GM12878 (cell line): Measurements from ENCODE around the gene EEF1A2. TPM values are rescaled to one million over a fixed set of nuclear protein-coding genes. Genes with fewer than 3 reads are reported as not detected.

Source experiments
- ATF3 ChIP-seq: IDR thresholded peaks from 2 replicates; pipeline ENCODE4 v1.6.1; 2011; ENCODE audit warnings: low read depth, mild to moderate bottlenecking, low read length, moderate library complexity, borderline replicate concordance; ENCODE audit errors: extremely low read depth
- BCL3 ChIP-seq: IDR thresholded peaks from 2 replicates; pipeline ENCODE4 v1.6.1; 2011; ENCODE audit warnings: borderline replicate concordance, low read depth, mild to moderate bottlenecking, moderate library complexity, low read length; ENCODE audit not compliant: insufficient read depth, poor library complexity, severe bottlenecking
- CREM ChIP-seq: IDR thresholded peaks from 2 replicates; pipeline ENCODE4 v1.6.1; 2014; ENCODE audit warnings: antibody characterized with exemption, low read depth
- DPF2 ChIP-seq: fragments of 450-650 bp; IDR thresholded peaks from 2 replicates; pipeline ENCODE4 v1.6.1; 2017; ENCODE audit warnings: mild to moderate bottlenecking
- EED ChIP-seq: sonication (generic); IDR thresholded peaks from 2 replicates; pipeline ENCODE4 v1.6.1; 2016; ENCODE audit warnings: antibody characterized with exemption, low read depth
- EZH2 ChIP-seq: IDR thresholded peaks from 2 replicates; pipeline ENCODE4 v1.6.1; 2012; ENCODE audit warnings: low read depth, mild to moderate bottlenecking, control low read depth, inconsistent platforms, low read length, borderline replicate concordance; ENCODE audit not compliant: control insufficient read depth
- GABPA ChIP-seq: IDR thresholded peaks from 2 replicates; pipeline ENCODE4 v1.6.1; 2014; ENCODE audit warnings: antibody characterized with exemption, low read depth, mild to moderate bottlenecking, inconsistent platforms
- HDAC2 ChIP-seq: fragments of 200-600 bp; sonication (generic); IDR thresholded peaks from 2 replicates; pipeline ENCODE4 v1.6.1; 2017
- HDGF ChIP-seq: fragments of 450-650 bp; IDR thresholded peaks from 2 replicates; pipeline ENCODE4 v1.6.1; 2016; ENCODE audit warnings: antibody characterized with exemption
- IRF5 ChIP-seq: fragments of 450-650 bp; IDR thresholded peaks from 2 replicates; pipeline ENCODE4 v1.6.1; 2017; ENCODE audit warnings: borderline replicate concordance
- KAT2A ChIP-seq: conservative IDR thresholded peaks from 2 replicates; pipeline ENCODE4 v1.6.1; 2011; ENCODE audit warnings: low read depth, low read length; ENCODE audit not compliant: control insufficient read depth
- MEF2B ChIP-seq: fragments of 450-650 bp; IDR thresholded peaks from 2 replicates; pipeline ENCODE4 v1.6.1; 2018; ENCODE audit warnings: mild to moderate bottlenecking, moderate library complexity; ENCODE audit not compliant: partially characterized antibody, poor library complexity, severe bottlenecking
- MYB ChIP-seq: fragments of 150-350 bp; IDR thresholded peaks from 2 replicates; pipeline ENCODE4 v1.6.1; 2014; ENCODE audit warnings: mild to moderate bottlenecking, low read depth, low read length, borderline replicate concordance
- NBN ChIP-seq: fragments of 450-650 bp; IDR thresholded peaks from 2 replicates; pipeline ENCODE4 v1.6.1; 2016
- POLR2AphosphoS5 ChIP-seq: IDR thresholded peaks from 2 replicates; pipeline ENCODE4 v1.6.1; 2011; ENCODE audit warnings: mild to moderate bottlenecking, low read length, inconsistent platforms
- POU2F2 ChIP-seq: IDR thresholded peaks from 3 replicates; pipeline ENCODE4 v1.6.1; 2011; ENCODE audit warnings: low read depth, mild to moderate bottlenecking, low read length, borderline replicate concordance
- RB1 ChIP-seq: fragments of 450-650 bp; formaldehyde crosslinking; IDR thresholded peaks from 2 replicates; pipeline ENCODE4 v1.6.1; 2017; ENCODE audit warnings: mild to moderate bottlenecking, borderline replicate concordance
- REST ChIP-seq: IDR thresholded peaks from 2 replicates; pipeline ENCODE4 v1.6.1; 2012; ENCODE audit warnings: mild to moderate bottlenecking, low read depth, low read length
- SMAD1 ChIP-seq: fragments of 450-650 bp; IDR thresholded peaks from 2 replicates; pipeline ENCODE4 v1.6.1; 2018; ENCODE audit warnings: mild to moderate bottlenecking, low read depth; ENCODE audit not compliant: partially characterized antibody
- SP1 ChIP-seq: IDR thresholded peaks from one replicate; pipeline ENCODE4 v1.6.1; 2011; ENCODE audit warnings: low read depth, low read length
- SREBF1 ChIP-seq: IDR thresholded peaks from 2 replicates; pipeline ENCODE4 v1.6.1; 2012; ENCODE audit warnings: mild to moderate bottlenecking, low read length
- SUZ12 ChIP-seq: fragments of 200-600 bp; sonication (generic); IDR thresholded peaks from one replicate; pipeline ENCODE4 v1.6.1; 2018; ENCODE audit warnings: antibody characterized with exemption, mild to moderate bottlenecking; ENCODE audit not compliant: unreplicated experiment
- TBL1XR1 ChIP-seq: IDR thresholded peaks from 2 replicates; pipeline ENCODE4 v1.6.1; 2012; ENCODE audit warnings: low read depth, low read length, improper control_type of control experiment
- TCF12 ChIP-seq: IDR thresholded peaks from 2 replicates; pipeline ENCODE4 v1.6.1; 2011; ENCODE audit warnings: low read depth, mild to moderate bottlenecking, low read length
- WRNIP1 ChIP-seq: IDR thresholded peaks from 2 replicates; pipeline ENCODE4 v1.6.1; 2011; ENCODE audit warnings: low read depth, low read length, improper control_type of control experiment, borderline replicate concordance
- ZNF207 ChIP-seq: fragments of 450-650 bp; IDR thresholded peaks from 2 replicates; pipeline ENCODE4 v1.6.1; 2014; ENCODE audit warnings: antibody characterized with exemption, mild to moderate bottlenecking, borderline replicate concordance
- ZNF217 ChIP-seq: fragments of 450-650 bp; IDR thresholded peaks from 2 replicates; pipeline ENCODE4 v1.6.1; 2017; ENCODE audit warnings: antibody characterized with exemption, mild to moderate bottlenecking
- ZNF24 ChIP-seq: fragments of 450-650 bp; IDR thresholded peaks from 2 replicates; pipeline ENCODE4 v1.6.1; 2017; ENCODE audit warnings: antibody characterized with exemption, mild to moderate bottlenecking
- polyA plus RNA-seq, 11 experiments: library from polyadenylated mRNA; depleted of rRNA in 4 of 11; unstranded in 6 of 11; stranded (reverse) in 5 of 11; fragments of >200 nt; fragmentation: Nextera tagmentation in 4 of 11; fragmentation: Illumina TruSeq in 1 of 11; extraction: Ambion mirVana in 4 of 11; extraction: Trizol in 1 of 11; gene quantifications; 1 replicate in 1 of 11; 2 replicates in 10 of 11; pipeline versions ENCODE4 v1.2.1 to v1.2.3, GENCODE V29; 2011 to 2016; ENCODE audit warnings: inconsistent platforms in 2 of 11, missing spikeins in 2 of 11, low read depth in 1 of 11
- total RNA-seq, 4 experiments: library from RNA; depleted of rRNA in 3 of 4; stranded (reverse); fragments of >200 nt in 3 of 4; fragmentation: Illumina TruSeq in 1 of 4; extraction: Trizol in 1 of 4; gene quantifications; 2 replicates each; pipeline versions ENCODE4 v1.2.1 to v1.2.3, GENCODE V29; 2013 to 2021

The EEF1A2 gene
- total and polyA plus RNA-seq, 10 of the 15 experiments (the other 5 are each of a cell fraction or from before 2014, with no cell fraction given): 0.56 TPM; not detected in 9

- TF ChIP-seq ZNF217: no peak
- TF ChIP-seq KAT2A: no peak
- TF ChIP-seq EED: 0 out of 2 replicates have a peak, but pooled peaks have one; percentile 11
- no peak for TF ChIP-seq IRF5
- TF ChIP-seq WRNIP1: no peak
- TF ChIP-seq TBL1XR1: 0 out of 2 replicates have a peak, but pooled peaks have one; percentile 29
- TF ChIP-seq RB1: no peak
- no peak for TF ChIP-seq SREBF1
- no peak for TF ChIP-seq MYB
- TF ChIP-seq SP1: peak; percentile 55
- TF ChIP-seq REST: no peak
- no peak for TF ChIP-seq POU2F2
- no peak for TF ChIP-seq ZNF24
- TF ChIP-seq DPF2: peak; percentile 73; the same call in 1 of the 2 replicates
- TF ChIP-seq ATF3: no peak
- TF ChIP-seq SUZ12: no peak
- no peak for TF ChIP-seq ZNF207
- TF ChIP-seq SMAD1: no peak
- TF ChIP-seq HDAC2: no peak
- no peak for TF ChIP-seq POLR2AphosphoS5
- TF ChIP-seq BCL3: no peak
- TF ChIP-seq TCF12: peak; percentile 88
- TF ChIP-seq EZH2: no peak
- TF ChIP-seq GABPA: no peak
- TF ChIP-seq CREM: no peak
- TF ChIP-seq MEF2B: peak; percentile 55
- TF ChIP-seq NBN: peak; percentile 42; the same call in 1 of the 2 replicates
- TF ChIP-seq HDGF: no peak
Observed at GRCh38 chr20:63542696-63543095, 43.8 kb upstream of the EEF1A2 start (continued).
